Inflammatory macrophage treated with lipopolysaccharide for 4 hours (primary cell): ENCODE measurements around the gene MAGI1.

Experiments used
- DNase-seq: peaks from one replicate; pipeline ENCODE4 v3.0.0-alpha.2; 2020

MAGI1 gene

DNA sequence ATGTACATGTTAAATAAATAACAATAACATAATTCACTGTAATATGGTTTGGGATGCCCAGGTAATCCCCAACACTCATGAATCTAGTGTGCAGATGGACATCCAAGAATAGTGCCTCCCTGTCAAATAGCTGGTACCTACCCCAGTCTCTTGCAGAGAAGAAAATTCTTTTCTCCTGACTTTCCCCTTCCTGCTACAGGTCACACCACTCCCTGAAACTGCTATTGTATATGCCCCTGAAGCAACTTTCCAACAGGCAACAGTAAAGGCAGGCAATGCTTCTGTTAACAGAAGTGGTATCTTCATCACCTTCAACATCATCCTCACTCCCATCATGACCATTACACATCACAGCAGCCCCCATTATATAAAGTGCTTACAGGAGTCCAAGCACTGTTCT, 431.6 kb downstream of the MAGI1 start:
- no peak for DNase-seq

GRCh38 chr3:65605876-65606432, 432.8 kb downstream of the MAGI1 start:
- no peak for DNase-seq

DNA sequence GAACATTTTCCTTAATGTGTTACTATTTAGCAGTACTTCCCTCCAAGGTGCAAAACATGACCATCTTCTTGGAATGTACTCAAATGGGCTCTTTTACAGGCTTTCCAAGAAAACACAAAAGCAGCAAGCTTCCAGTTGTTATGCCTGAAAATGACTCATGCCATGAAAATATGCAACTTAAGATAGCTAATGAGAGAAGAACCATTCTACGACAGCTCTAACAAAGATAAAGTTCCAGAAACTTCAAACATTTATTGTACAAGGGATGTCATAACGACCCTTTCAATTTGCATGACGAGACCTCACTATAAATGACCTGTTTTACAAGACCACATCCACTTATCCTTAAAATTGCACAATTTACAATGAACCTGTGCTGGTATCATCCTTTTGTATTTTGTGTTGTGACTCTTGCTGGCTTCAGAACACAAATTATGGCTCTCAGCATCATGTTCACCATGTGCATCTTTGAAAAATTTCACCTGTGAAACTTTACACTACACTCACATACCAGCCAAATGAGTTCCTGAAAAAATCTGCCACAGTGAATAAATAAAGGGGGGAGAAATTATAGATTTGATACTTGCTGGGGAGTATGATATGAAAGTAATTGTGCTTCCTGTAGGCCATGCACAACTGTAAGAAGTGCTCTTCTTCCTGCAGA, 433.7 kb downstream of the MAGI1 start:
- DNase-seq = no peak

- DNase-seq = no peak
Measured at GRCh38 chr3:65603631-65604030, 435.1 kb downstream of the MAGI1 start.

DNA sequence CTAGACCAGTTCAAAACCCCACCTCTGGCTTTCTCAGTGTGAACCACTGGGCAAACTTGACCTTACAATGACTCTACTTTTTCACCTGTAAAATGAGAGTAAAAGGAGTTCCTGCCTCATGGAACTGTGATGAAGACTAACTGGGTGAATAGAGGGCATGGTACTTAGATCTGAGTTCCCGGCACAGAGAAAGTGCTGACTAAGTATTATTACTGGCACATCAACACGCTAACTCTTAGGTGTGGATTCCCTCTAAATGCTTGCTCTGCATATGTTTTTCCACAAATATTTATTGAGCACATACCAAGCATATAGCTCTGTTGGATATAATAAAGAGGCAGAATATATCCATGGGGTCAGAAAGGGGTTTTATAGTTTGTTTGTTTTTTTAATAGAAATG, 437.8 kb downstream of the MAGI1 start:
- DNase-seq = no peak

DNA sequence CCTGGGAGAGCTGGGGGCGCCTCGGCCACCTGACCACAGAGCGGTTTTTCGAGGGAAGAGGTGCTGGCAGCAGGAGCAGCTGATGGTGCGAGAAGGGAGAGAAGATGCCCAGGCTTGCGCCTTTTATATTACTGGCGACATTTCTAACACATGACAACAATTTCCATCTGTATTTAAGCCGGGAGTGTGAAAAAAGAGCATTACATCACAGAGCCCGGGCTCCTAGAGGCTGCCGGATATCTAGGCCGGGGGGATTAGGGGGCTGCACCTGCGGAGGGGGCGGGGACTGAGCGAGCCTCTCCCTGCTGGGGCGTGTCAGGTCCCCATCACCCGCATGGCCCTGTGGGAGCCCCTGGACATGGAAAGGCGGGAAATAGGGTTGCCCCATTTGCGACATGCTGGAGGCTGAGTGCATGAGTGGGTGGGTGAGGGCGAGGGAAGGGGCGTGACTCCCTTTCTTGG, 440.7 kb downstream of the MAGI1 start:
- no peak for DNase-seq

DNA sequence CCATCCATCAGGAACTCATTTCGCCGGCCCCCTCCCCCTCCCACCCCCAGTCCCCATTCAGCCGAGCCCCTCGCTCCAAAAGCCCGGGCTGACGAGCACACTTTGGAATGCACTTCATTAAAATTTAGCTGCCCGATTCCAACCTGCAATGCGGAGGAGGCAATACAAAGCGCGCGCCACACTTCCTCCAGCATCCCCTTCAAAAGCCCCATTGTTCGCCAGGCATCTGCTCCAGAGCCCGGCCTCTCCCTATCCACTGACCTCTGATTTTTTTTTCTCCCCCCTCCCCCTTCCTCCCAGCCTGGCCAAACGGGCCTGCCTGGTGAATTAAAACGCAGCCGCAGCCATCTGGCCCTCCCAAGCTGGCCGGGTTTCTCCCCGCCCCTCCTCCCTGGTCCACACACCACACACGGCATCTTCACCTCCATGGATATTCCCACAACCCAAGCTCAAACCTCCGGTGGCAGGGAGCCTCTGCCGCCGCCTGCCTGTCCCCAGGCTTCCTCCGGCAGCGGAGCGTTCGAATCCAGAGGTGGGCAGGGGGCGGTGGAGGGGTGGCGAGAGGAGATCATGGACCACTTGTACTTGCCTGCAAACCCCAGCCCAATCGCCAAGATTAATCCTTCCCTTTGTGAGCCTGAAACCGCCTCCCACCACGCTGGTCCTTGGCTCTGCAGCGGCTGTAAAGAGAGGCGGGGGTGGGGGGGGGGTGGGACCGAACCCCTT, 441.3 kb downstream of the MAGI1 start:
- DNase-seq = no peak

DNA sequence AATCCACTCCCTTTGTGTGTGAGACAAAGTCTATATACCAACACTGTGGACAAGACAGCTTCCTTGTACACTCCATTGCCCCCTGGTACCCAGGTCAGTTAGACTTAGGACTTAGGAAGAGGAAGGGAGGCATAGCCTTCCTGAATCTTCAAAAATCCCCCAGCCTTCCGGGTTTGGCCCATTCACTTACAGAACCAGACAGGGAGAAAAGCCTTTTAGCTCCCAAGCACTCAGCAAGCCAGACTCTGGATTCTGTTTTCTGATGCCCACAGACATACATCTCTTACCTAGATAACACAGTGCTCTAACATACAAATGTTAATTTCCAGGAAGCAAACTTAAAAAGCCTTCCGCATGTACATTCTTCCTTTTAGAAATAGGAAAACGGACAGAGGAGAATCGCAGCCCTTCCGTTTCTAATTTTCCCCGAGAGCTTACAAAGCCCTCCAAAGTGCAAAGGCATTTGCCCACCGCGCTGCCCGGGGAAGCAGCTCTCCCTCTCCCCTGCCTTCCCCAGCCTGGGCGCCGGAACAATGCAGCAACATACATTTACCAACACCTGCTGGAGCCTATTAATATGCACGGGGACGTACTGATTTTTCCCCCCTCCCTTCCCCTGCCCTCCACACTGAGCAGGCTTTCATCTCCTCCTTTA, 442.0 kb downstream of the MAGI1 start:
- no peak for DNase-seq

- DNase-seq = no peak
Measured at GRCh38 chr3:65596029-65596300, 442.8 kb downstream of the MAGI1 start.

DNA sequence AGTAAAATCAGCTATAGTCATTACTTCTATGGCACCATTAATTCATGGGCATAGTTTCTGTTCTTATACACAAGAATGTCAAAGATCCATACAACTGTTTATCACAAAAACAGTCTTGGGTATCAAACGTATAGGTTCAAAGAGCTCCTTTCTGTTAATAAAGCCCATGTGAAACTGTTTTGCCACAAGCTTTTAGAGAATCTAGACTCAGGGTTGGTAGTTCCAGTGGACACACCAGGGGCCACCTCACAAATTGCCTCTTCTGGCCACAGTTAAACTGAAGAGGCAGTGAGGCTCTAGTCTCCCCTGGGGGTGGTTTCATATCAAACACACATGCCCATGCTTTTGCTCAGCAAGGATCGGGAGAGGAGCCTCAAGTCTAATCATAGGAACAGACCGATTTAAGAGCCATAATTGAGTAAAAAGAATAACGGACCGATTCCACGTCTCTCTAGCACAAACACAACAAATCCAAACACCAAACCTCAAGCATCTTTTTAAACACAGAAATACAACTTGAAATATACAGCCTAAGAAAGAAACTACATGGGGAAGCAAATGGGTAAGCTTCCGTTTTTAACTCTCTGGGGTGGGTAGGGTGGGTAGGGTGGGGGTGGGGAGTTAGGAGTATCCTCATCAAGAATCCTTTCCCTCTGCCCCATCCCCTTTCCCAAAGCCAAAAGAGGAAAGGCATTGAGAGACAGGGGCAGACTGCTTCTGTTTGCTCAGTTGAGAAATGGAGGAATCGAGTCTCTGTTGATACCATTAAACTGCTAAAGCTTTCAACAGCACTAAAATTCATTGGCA, 443.3 kb downstream of the MAGI1 start:
- DNase-seq = no peak

DNA sequence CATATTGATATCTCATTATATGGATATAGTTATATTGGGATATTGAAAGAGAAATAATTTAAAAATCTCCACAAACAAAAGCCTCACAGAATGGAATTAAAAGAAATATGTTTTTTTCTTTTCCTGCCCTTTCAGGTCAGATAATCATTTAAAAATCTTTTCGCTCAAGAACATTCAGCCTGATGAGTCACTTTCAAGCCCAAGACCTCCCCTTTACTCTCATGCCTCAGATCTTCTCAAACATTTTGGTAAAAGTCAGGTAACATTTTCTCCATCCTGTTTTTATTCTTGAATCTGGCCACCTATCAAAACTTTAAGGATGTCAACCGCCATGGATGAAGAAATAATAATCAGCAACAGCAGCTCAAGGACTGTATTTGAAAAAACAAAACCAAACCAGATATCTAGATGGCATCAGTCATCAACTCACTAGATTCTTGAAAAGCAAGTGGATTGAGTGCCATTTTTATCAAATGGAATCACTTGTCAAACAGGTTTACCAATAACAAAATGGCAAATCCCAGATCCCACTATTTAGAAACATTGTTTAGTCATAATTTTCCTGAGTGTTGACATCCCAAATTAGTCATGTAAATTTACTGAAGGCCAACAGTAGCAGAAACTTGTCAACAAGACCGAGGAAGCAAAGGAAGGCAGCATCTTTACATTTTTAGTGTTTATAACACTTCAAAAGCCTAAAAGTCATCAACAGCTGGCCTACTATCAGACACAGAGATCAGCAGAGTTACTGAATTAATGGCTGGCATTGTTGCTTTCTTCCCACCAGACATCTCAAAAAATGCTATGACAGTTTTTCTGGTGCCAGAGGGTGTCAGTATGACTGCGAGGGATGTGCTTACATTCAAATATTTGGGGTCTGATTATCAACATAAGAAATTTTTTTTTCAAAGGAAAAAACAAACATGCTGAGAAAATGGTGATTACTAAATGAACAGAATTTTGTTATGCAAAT, 444.7 kb downstream of the MAGI1 start:
- DNase-seq = no peak

- DNase-seq = no peak
Measured at GRCh38 chr3:65591313-65591712, 447.4 kb downstream of the MAGI1 start.

DNA sequence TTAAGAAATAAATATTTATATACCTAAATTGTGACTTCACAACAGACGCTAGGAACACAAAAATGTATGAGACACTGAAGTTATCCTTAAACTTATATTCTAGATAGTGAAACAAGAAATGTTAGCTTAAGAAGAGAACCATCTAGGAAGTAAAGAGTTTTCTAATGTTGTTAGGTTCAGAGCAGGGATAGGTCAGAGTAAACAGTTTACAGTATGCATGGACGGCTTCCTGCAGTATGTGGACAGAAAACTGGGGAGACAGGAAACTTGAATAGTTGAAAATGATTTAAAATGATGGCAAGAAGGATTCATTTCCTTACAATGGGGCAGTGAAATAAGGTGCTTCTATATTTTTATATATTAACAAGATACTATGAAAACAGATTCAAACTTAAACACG, 449.8 kb downstream of the MAGI1 start:
- no peak for DNase-seq

DNA sequence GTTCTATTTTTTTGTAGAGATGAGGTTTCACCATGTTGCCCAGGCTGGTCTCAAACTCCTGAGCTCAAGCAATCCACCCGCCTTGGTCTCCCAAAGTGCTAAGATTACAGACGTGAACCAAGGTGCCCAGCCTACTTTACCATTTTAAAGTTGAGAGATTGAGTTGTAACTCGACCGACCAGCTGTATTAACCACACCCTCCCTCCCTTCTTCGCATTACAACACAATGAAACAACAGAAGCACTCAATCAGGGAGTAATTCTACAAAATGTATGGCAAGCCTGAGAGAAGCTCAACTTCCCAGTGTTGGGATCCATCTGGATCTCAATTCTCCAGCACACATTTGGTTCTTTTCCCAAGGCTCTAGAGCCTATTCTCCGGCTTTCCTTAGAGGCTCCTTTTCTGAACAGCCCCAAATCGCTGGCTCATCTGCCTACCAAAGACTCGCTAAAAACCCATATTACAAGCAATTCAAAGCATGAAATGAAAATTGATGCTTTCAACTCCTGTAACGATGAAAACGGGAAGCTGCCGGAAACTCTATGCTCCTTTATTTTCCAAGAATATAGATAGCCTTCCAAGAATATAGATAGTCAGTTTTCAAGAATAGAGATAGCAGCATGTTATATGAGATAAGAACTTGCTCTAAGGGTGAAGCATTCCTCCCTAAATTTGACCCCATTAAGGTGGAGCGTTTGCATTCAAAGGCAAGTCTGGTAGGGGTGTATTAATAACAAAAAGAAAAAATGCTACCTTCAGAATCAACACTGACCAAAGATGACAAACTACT, 450.9 kb downstream of the MAGI1 start:
- DNase-seq = no peak

DNA sequence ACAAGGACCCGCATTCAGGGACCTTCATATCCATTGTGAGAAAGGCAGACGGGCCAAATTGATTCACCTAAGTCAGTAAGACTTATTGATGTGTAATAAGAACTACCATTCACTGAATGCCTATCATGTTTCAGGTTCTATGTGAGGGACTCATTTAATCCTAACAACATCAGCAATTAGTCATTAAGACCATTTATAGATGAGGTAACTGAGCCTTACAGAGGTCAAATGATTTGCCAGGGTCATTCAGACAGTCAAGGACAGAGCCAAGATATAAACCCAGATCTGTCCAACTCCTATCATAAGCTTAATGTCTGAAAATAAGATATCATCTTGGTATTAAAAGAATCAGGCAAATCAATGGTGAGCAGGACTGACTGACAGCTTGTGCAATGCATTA, 453.8 kb downstream of the MAGI1 start:
- DNase-seq = no peak

DNA sequence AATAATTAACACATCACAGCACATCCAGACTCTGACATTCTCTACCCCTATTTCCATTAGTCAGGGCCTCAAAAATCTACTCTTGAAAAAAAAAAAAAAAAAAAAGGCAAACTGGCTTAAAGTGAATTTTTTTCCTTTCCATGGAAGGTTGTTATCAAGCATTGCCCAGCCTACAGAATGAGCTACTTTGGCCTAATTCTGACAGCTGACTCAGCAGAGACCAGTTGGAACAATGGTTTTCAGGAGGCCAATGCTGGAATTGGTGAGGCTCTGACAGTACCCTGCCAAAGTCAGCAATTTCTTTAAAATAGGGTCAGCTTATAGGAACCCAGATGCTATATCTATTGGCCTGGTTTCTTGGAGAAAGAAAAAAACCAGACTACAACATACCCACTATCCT, 454.7 kb downstream of the MAGI1 start:
- DNase-seq = no peak

DNA sequence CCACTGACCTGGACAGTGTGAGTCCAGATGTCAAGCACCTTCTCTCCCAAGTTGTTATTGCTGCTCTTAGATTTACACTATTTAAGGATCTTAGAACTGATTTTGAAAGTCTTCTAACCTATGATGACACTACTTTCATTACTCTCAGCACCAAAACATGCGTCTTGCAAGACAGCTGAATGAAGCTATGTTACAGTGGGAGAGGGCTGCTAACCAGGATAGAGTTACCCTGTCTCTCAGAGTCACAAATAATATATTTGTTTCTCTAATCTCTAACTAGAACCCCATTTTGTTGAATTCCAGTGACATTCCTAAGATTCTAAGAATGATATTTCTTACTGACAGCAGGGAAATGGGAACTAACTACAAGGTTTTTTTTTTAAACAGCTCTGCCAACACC, 455.5 kb downstream of the MAGI1 start:
- no peak for DNase-seq

DNA sequence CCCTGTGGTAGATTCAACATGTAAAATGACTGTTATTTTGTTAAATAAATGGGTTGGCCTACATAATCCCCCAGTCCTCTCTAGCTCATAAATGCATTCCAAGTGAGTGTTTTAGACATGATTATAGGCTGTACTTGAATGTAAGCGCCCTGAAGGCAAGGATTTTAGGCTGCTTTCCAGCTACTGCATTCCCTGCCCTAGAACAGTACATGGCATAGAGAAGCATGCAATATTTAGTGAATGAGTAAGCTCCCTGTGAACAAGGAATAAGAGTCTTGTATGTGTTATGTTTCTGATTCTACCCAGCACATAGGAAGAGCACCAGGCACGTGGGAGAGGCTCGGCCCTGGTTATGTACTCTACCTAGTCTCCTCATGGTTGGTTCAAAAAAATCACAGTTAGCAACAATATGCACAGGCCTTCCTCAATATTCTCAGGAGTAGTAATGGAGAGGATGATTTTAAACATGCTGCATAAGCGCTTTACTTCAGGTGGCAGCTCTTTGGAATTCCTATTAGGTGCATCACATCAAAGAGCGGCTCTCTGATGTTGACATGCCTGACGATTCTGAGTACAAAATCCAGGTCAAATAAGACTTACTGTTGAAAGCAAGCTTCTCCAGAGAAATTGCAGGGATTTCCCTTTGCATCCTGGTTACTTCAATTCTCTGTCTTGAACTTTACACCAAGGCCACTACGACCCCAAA, 456.6 kb downstream of the MAGI1 start:
- DNase-seq = no peak

GRCh38 chr3:65581313-65581712, 457.4 kb downstream of the MAGI1 start:
- no peak for DNase-seq

DNA sequence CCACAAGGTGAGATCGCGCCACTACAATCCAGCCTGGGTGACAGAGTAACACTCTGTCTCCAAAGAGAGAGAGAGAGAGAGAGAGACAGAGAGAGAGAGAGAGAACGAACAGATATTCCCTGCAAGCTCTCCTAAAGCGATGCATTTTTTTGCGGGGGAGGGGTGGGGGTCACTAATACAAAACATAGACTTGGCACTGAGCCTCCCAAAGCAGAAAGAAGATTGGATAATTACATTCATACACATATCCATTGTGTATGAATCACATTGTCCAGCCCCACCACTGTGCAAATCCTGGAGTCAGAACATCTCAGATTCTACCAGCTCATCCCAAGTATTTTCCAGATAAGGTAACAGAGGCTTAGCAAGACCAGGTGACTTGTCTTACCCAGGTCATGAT, 459.9 kb downstream of the MAGI1 start:
- DNase-seq = no peak
